NOMO-1 (cell line): ENCODE measurements around the gene ERGIC1.
A peak's percentile ranks its signal among the peaks of the same experiment; 100 is the strongest.
"Not testable (repeated sequence)": the region's sequence is repeated elsewhere in the genome, so short reads cannot be mapped to it uniquely, and the experiment has no call there.

ENCODE experiments used
- DNase-seq, 2 experiments: peaks; one replicate each; lab custom pipeline; 2025; ENCODE audit not compliant: unreplicated experiment in 2 of 2; lab: John Stamatoyannopoulos, UW

ERGIC1 gene, protein sequence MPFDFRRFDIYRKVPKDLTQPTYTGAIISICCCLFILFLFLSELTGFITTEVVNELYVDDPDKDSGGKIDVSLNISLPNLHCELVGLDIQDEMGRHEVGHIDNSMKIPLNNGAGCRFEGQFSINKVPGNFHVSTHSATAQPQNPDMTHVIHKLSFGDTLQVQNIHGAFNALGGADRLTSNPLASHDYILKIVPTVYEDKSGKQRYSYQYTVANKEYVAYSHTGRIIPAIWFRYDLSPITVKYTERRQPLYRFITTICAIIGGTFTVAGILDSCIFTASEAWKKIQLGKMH

GRCh38 chr5:172833686-172834414, at the start of gene ERGIC1:
Gene ERGIC1, plus strand, starts transcription at chr5:172834251. Its CDS starts 163 bp downstream, at chr5:172834414.
- DNase-seq = peak; percentile 74 to 75

DNA sequence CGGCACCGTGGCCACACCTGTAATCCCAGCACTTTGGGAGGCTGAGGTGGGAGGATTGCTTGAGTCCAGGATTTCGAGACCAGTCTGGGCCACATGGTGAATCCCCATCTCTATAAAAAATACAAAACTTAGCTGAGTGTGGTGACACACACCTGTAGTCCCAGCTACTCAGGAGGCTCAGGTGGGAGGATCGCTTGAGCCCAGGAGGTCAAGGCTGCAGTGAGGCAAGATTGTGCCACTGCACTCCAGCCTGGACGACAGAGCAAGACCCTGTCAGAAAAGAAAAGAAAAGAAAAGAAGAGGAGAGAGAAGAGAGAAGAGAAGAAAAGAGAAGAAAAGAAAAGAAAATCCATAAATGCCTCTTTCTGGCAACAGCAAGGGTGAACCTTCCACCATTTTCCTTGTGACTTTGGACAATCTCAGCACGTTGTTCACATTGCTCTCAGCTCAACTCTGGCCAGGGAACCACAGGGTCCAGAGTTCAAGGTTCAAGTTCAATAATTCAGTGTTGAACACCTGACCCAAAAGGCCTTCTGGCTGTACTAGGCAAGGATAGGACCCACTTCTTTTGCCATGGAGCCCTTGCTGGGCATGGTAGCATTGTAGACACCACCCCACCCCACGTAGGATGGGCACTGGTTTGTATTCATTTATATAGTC, 48.5 kb upstream of the ERGIC1 start:
- no peak for DNase-seq

- DNase-seq = no peak
These were observed 47.2 kb upstream of the ERGIC1 start for GRCh38 chr5:172786736-172787462.

DNA sequence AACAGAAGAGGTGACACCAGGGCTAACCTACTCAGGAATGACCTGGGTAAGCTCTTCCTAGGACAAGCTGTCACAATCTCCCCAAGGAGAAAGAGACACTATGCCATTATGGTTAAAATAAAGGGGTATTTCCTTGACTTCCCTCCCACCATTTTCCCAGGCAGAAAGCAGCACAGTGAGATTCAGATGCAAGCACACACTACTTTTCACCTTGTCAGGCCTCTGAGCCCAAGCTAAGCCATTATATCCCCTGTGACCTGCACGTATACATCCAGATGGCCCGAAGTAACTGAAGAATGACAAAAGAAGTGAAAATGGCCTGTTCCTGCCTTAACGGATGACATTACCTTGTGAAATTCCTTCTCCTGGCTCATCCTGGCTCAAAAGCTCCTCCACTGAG, 46.5 kb upstream of the ERGIC1 start:
- not testable (repeated sequence) for DNase-seq

DNA sequence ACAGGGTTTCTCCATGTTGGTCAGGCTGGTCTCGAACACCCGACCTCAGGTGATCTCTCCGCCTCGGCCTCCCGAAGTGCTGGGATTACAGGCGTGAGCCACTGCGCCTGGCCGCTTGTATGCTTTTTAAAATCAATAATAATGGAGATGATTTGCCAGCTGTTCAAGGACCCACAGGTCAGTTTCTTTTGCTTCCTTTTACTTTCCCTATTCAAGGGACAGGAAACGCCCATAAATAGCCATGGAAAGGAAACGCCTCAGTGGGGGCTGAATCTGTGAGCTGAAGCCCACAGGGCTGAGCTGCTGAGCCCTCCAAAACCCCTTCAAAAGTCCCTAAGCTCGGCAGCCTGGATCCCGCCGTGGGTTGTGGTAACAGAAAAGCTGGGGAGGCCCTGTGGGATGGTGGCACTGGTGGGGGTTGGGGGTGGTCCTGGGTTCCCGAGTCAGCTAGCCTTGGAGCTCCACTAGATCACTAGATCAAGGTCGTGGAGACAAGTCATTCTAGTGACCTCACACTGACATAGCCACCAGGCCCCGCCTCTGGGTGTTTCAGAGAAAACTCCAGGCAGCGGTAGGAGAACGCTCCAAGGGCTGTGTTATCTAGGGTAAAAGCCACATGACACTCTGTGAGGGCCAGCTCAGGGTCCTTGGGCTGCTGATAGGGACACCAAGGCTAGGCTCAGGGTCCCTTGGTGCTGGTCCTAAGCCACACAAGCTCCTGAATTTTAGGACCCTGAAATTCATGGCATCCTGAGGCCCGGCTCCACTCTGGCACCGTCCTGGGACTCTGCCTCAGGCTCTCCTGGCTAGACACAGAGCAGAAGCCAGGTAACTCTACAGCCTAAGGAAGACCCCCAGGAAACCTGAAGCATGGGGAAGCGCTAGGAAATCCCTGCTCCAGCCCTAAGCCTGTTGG, 45.0 kb upstream of the ERGIC1 start:
- no peak for DNase-seq

GRCh38 chr5:172789687-172790495, 44.2 kb upstream of the ERGIC1 start:
- DNase-seq = no peak

DNA sequence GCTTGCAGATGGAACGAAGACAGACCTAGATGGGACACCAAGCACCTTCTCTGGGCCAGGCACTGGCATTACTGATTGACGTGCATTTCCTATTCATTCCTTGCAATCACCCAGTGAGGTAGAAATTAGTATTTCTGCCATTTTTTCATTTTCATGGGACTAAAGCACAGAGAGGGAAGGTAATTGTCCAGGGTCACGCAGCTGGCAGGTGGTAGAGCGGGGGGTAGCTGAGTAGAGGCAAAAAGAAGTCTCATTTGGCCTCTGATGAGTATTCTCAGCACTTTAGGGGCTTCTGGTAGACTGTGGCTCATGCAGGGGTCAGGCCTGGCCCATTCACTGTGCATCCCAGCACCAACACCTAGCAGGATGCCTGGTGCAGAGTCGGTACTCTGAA, 43.6 kb upstream of the ERGIC1 start:
- DNase-seq = no peak

DNA sequence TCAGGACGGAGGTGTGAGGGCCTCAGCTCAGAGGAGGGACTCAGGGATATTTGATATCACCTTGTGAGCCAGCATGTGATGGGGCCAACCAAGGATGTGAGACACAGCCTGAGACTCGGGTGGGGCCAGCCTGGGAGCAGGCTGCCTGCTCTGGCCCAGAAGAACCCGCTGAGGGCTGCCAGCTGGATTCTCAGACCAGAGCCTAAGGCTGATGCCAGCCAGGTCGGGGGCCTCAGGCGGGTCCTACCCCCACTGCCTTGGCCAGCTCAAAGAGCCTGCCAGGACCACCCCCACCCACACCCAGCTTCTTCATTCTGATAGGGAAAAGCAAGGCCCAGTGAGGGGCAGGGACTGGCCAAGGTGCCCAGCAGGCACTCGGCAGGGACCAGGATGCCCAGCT, 42.8 kb upstream of the ERGIC1 start:
- no peak for DNase-seq

GRCh38 chr5:172791726-172792445, 42.2 kb upstream of the ERGIC1 start:
- no peak for DNase-seq

- DNase-seq = no peak
These were observed 41.1 kb upstream of the ERGIC1 start for GRCh38 chr5:172792701-172793570.

- DNase-seq = peak; percentile 50 to 57
These were observed 40.2 kb upstream of the ERGIC1 start for GRCh38 chr5:172793577-172794488.

DNA sequence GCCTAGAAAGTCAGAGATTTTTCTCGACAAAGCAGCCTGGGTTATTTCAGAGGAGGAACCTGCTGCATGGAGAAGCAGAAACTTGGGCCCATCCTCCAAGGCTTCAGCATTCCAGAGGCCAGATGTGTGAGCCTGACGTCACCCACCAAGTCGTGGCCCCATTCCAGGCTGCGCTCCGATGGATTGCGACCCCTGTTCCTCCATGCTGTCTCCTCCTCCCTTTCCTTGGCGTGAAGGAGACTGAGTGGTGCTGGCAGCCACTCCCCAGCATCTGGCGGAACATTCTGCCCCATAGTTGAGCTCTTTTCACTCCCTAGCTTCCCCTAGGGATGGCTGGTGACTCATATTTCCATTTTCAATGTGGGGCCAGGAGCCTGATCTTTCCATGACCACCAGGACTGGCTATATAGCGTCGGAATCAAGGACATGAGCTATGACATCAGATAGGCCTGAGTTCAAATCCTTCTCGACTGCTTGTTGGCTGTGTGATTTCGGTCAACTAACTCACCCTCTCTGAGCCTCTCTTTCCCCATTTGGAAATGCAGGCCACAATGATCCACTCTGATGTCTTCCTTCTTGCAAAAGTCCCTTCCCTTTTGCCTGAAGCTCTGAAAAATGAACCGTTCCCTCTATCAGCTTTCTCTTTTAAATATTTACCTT, 38.6 kb upstream of the ERGIC1 start:
- DNase-seq = no peak

DNA sequence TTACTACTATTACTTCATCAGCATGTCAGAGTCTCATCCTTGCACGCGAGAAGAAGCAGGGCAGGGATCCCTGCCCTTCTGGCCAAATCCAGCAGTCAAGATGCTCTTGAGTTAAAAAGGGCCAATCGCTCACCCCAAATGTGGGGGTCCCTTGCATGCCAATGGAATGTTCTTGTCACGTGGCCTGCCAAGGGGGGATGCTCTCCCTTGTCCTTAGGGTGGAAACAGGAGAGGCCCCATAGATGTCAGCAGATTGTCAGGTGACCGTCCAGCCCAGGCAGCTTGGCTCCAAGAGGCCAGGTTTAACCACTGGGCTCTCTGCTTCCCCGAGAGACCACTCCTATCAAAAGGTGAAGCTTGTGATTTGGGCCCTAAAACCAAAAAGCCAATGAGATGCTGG, 37.7 kb upstream of the ERGIC1 start:
- no peak for DNase-seq

DNA sequence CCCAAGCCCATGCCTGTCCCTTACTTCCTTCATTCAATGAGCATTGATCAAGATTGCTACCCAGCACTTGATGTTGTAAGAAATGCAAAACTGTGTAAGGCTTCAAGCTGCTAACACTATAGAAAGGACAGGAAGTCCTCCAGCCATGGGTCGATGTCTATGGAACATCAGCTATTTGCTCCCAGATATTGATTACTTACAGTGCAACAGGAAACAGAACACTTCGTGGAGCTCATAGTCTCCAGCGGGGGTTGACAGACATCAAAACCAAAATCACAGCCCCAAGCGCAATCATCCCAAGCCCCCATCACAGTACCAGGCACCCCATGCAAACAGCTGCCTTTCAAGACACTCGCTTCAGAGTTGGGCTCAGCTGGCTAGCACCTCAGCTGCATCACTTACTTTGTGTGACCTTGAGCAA, 36.3 kb upstream of the ERGIC1 start:
- peak in 1 of 2 experiments; percentile 13 for DNase-seq

DNA sequence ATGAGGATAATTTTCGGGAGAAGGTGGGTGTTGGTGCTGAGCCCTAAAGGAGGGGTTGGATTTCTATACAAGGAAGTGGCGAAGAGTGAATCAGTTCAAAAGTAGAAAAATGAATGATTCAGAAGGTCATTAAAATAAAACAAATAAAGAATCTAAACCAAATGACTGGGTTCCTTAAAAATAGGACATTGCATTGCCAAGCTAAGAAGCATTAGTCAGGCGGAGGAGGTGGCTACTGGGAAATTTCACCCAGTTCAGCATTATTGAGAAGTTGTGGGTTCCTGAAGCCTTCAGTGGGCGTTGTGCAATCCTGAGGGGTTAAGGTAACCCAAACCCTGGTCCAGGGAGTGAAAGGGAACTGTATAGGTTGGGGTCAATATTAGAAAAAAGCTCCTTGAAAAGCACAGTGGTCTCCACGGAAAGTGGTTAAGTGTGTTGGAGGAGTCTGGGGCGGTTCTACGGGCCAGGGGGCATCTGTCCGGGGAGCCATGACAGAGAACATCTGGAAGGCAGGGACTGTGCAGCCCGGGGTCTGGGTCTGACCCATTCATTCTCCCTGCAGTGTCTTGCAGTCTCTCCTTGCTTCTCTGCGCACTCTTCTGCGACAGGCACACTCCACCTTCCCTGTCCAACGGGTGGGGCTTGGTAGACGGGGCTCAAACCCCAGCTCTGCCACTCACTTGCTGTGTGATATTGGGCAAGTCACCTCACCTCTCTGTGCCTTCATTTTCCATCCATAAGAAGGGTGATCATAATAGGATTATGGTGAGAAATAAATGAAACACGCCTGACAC, 35.4 kb upstream of the ERGIC1 start:
- DNase-seq = peak; percentile 86 to 96
